Heart right ventricle (tissue), 16 donors: ENCODE data around the gene SERPINE2. TPM values are rescaled to one million over a fixed set of nuclear protein-coding genes. Genes with fewer than 3 reads are reported as not detected.

ENCODE experiments used
- ATAC-seq, 8 donors: fragments of 200-7000 bp; cut with Tn5 transposase; one replicate each; pipeline ENCODE4 v1.9.1; 2020; ENCODE audit warnings: mild to moderate bottlenecking in 8 of 8, moderate library complexity in 8 of 8, moderate number of reproducible peaks in 1 of 8
- DNase-seq, 2 donors: peaks; one replicate each; pipeline ENCODE4 v3.0.0-alpha.2; 2020
- H3K27ac ChIP-seq, 10 donors: fragments of 200-600 bp; sonication (generic) in 2 of 10; one replicate each; pipeline versions ENCODE4 v1.5.0 to v1.8.0; 2020 to 2022; ENCODE audit warnings: mild to moderate bottlenecking in 3 of 10
- H3K27me3 ChIP-seq, 7 donors: fragments of 200-600 bp; one replicate each; pipeline ENCODE4 v1.8.0; 2021 to 2022; ENCODE audit warnings: mild to moderate bottlenecking in 2 of 7
- H3K36me3 ChIP-seq, 9 donors: fragments of 200-600 bp; sonication (generic) in 1 of 9; one replicate each; pipeline versions ENCODE4 v1.5.0 to v1.8.0; 2020 to 2022; ENCODE audit warnings: mild to moderate bottlenecking in 2 of 9
- H3K4me1 ChIP-seq, 9 donors: fragments of 200-600 bp; sonication (generic) in 1 of 9; one replicate each; pipeline versions ENCODE4 v1.5.0 to v1.8.0; 2020 to 2022; ENCODE audit warnings: mild to moderate bottlenecking in 4 of 9
- H3K4me3 ChIP-seq, 10 donors: fragments of 200-600 bp; sonication (generic) in 2 of 10; one replicate each; pipeline versions ENCODE4 v1.5.0 to v1.8.0; 2020 to 2022; ENCODE audit warnings: mild to moderate bottlenecking in 7 of 10, moderate library complexity in 2 of 10
- H3K9me3 ChIP-seq, 11 donors: fragments of 200-600 bp in 10 of 11; sonication (generic) in 2 of 11; one replicate each; pipeline versions ENCODE4 v1.5.0 to v1.8.0; 2013 to 2022; ENCODE audit warnings: mild to moderate bottlenecking in 2 of 11, control low read depth in 1 of 11, moderate library complexity in 1 of 11
- CTCF ChIP-seq, 9 donors: fragments of 200-600 bp; sonication (generic) in 2 of 9; IDR thresholded peaks; one replicate each; pipeline versions ENCODE4 v1.5.0 to v1.8.0; 2021 to 2022; ENCODE audit warnings: antibody characterized with exemption in 9 of 9, mild to moderate bottlenecking in 5 of 9, moderate library complexity in 1 of 9
- WGBS, 2 donors: extraction: QIAGEN DNeasy Blood & Tissue Kit; methylation state at CpG; one replicate each; pipeline ENCODE4 v1.1.7; 2013; ENCODE audit warnings: inconsistent platforms in 1 of 2; 5-methylcytosine and 5-hydroxymethylcytosine counted together
- intact Hi-C, 10 donors: fragments of 100-400 bp; cut with DNase I; formaldehyde crosslinking; loops; one replicate each; pipeline versions ENCODE4 v1.11.1 to v1.14.2; 2022
- polyA plus RNA-seq, 2 donors: library from polyadenylated mRNA; stranded (reverse); fragments of 200-250 nt; gene quantifications; one replicate each; pipeline ENCODE4 v1.2.3, GENCODE V29; 2013
- total RNA-seq, 10 donors: library from RNA; stranded (reverse); fragmentation: NEBNext Ultra II Directional in 3 of 10; extraction: Animal tissue kit (Norgen Biotek cat#: 25700) in 3 of 10; gene quantifications; one replicate each; pipeline versions ENCODE4 v1.2.1 to v1.2.4, GENCODE V29; 2021 to 2023
- donor health status: Arrhythmogenic right ventricular cardiomyopathy.
- donor health status: ischemic (EF 13 %, LVEDD 7.1; RV severe dilation, severe dysfunction).
- donor health status: healthy with polysubstance abuse.
- donor health status: DM: no; HTN: yes; CAD: no.
- donor health status: DM: no; HTN: no; CAD: no.
- donor health status: ischemic (EF 25% LVEDD 6.9; RV normal size, moderate dysfunction).
- donor health status: ischemic (EF 25% LVEDD 5.7; RV mildly dilated, moderate dysfunction).
- donor health status: healthy.
- donor health status: DM: yes; HTN: yes; CAD: no.
- donor health status: Ischemic cardiomyopathy.
- donor health status: ischemic (EF 35%, LVEDD 5.7; RV mildly dilated, moderate dysfunction).
- donor health status: nonischemic (EF 11% LVEDD 7.7; RV severe dilation, severe dysfunction).
- donor health status: DM: yes; HTN: yes; CAD: no.
- donor health status: PGD.
- donor health status: ischemic (EF 29% LVEDD 5.4; RV normal size, mild dysfunction).
- donor health status: nonischemic (EF 23%, LVEDD 6.1; RV moderate dilation, normal function).

SERPINE2 gene
- total and polyA plus RNA-seq, 12 donors = 5.3 to 56.6 (median 19.7) TPM

GRCh38 chr2:224017957-224018356 lies 21.1 kb downstream of the SERPINE2 start:
- Histone ChIP-seq H3K27me3 (no peaks in the 10 kb centered on the region), H3K27ac (no peak overlapping the region), H3K36me3 (no peaks in the 10 kb centered on the region), H3K4me1 (no peaks in the 10 kb centered on the region), H3K4me3 (no peak overlapping the region), H3K9me3 (peaks cover 0 to 5% (median 0%) of the 10 kb centered on the region in 11 donors)
- no peak for TF ChIP-seq CTCF (IDR thresholded peaks at IDR 0.05)
- ATAC-seq = no peak
- DNase-seq = no peak
- WGBS, 2 donors = 55 to 57% methylated on average over 4 of the region's 4 CpGs
- intact Hi-C loops = no loop called here

- Histone ChIP-seq H3K27me3 (no peaks in the 10 kb centered on the region), H3K4me1 (no peaks in the 10 kb centered on the region), H3K27ac (no peak overlapping the region), H3K36me3 (no peaks in the 10 kb centered on the region), H3K9me3 (no peaks in the 10 kb centered on the region), H3K4me3 (no peak overlapping the region)
- no peak for TF ChIP-seq CTCF (IDR thresholded peaks at IDR 0.05)
- intact Hi-C loops = no loop called here
- 58 to 61% methylated on average over 3 of the region's 3 CpGs for WGBS, 2 donors
- no peak for DNase-seq
- no peak for ATAC-seq
These were observed 22.1 kb downstream of the SERPINE2 start for GRCh38 chr2:224016963-224017362.

GRCh38 chr2:224014336-224014735 lies 24.8 kb downstream of the SERPINE2 start:
- ATAC-seq = no peak
- H3K4me1 ChIP-seq = peaks cover 0 to 7% (median 0%) of the 10 kb centered on the region in 9 donors
- H3K27me3 ChIP-seq = no peaks in the 10 kb centered on the region
- H3K36me3 ChIP-seq = no peaks in the 10 kb centered on the region
- H3K27ac ChIP-seq = no peak overlapping the region
- DNase-seq = no peak
- intact Hi-C loops = no loop called here
- no peaks in the 10 kb centered on the region for H3K9me3 ChIP-seq
- TF ChIP-seq CTCF (IDR thresholded peaks at IDR 0.05) = no peak
- no peak overlapping the region for H3K4me3 ChIP-seq
- 72 to 86% methylated on average over 4 of the region's 4 CpGs for WGBS, 2 donors

- WGBS, 2 donors = 71 to 77% methylated on average over 1 of the region's 1 CpG
- intact Hi-C loops = no loop called here
- H3K27ac ChIP-seq = no peak overlapping the region
- H3K4me1 ChIP-seq = peaks cover 0 to 9% (median 0%) of the 10 kb centered on the region in 9 donors
- H3K36me3 ChIP-seq = no peaks in the 10 kb centered on the region
- TF ChIP-seq CTCF (IDR thresholded peaks at IDR 0.05) = no peak
- no peak for ATAC-seq
- H3K9me3 ChIP-seq = no peaks in the 10 kb centered on the region
- no peak overlapping the region for H3K4me3 ChIP-seq
- H3K27me3 ChIP-seq = peaks cover 0 to 10% (median 0%) of the 10 kb centered on the region in 7 donors
- no peak for DNase-seq
These were observed 27.2 kb downstream of the SERPINE2 start for GRCh38 chr2:224011837-224012236.
